Left hindlimb (tissue), 1 donor: ENCODE results near the gene RASGRP2.

Experiments used
- DNase-seq: peaks from one replicate; pipeline ENCODE4 v3.0.0-alpha.2; 2018

RASGRP2 gene

DNA sequence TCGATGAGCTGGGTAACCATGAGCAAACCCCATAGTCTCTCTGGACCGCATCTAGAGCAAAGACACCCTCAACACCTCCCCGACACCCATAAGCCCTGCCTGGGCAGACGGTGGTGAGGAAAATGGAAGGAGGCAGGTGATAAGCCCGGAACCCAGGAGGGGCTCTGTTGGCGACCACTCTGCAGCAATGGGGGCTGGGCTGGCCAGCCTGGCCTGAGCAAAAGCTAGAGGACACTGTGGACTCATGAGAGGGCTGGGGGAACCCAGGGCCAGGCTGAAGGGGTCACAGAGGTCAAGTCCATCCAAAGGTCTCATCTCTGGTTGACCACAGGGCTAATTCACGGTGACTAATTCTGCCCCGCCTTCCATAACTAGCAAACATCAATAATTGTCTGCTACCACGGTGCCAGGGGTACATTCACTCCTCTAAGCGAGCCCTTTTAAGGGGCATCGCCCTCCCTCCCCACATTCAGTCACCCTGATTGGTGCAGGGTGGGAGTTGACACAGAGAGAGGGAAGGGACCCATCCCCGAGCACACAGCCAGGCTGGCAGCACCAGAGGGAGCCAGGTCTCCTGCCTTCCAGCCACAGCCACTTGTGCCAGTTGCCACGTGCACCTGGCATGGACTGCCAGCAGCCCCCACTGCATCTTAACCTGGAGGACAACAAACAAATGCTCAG lies 11.9 kb upstream of the RASGRP2 start:
- no peak for DNase-seq

GRCh38 chr11:64754919-64755662 lies 11.1 kb upstream of the RASGRP2 start:
- no peak for DNase-seq

GRCh38 chr11:64754124-64754918 lies 10.4 kb upstream of the RASGRP2 start:
- DNase-seq = no peak

GRCh38 chr11:64753380-64754123 lies 9.6 kb upstream of the RASGRP2 start:
- no peak for DNase-seq

- DNase-seq = no peak
Observed at GRCh38 chr11:64753019-64753379, 9.1 kb upstream of the RASGRP2 start.

DNA sequence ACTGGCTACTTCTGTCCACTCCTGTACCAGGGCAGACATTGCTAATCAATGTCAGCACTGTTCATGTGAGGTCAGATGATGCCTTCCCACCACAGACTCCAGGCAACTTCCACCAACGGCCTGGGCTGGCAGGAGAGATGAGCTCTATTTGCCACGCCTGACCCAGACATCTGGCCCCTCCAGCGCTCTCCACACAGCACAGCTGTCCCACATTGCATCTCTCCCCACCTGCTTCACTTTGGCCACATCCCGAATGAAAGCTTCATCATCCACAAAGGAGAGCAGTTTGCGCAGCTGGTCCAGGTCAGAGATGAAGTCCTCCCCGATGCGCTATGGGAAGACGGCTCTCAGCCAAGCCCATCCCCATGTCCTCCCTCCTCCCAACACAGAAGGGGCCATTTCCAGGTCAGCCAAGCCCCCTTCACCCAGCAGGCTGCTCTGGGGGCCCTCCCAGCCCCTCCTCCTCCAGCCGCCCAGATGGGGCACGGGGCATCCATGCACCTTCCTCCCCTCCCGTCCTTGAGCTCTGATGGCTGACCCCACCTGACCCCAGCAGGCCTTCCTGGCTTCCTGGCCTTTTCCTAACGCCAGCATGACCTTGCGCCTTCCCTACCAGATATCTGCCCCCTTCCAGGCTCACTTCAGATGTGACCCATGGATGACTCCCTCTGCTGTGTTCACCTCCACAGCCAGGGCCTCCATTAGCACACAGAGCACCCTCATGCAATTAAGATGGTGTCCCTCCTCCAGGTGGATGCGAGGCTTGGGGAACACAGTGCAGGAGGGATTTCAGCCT lies 8.4 kb upstream of the RASGRP2 start:
- DNase-seq = no peak

DNA sequence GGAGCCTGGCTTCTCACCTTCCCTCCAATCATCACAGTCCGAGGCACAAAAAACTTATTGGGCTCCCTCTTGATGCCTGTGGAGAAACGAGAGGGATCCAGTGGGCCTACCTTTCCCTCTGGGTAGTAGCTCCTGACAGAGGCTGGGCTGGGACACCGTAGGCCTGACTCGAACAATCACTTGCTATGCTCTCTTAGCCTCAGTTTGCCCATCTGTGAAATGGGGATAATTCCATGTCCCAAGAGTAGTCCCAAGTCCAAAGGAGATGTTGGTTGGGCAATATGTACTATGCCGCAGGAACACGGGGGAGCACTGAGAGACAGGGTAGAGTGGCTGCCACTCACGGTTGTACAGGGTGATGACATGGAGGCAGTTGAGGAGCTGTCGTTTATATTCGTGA lies 7.6 kb upstream of the RASGRP2 start:
- DNase-seq = no peak

DNA sequence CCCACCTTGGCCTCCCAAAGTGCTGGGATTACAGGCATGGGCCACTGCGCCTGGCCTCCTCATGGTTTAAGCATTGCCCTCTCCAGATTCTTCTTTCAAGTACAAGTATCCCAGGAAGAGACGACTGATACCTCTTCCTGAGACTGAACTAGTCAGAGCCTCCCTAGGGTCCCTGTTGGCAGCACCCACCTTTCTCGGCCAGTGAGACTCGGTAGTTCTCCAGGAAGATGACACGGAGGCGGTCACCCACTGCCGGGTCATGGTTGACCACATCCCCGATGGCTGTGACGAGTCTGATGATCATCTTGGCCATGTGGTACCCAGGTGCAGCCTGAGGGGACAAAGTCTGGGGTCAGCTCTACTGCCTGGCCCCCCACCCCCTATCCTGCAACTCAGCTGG lies 7.2 kb upstream of the RASGRP2 start:
- no peak for DNase-seq

- no peak for DNase-seq
Observed at GRCh38 chr11:64750361-64751054, 6.6 kb upstream of the RASGRP2 start.

GRCh38 chr11:64747961-64748665 lies 4.2 kb upstream of the RASGRP2 start:
- DNase-seq = peak; percentile 8

DNA sequence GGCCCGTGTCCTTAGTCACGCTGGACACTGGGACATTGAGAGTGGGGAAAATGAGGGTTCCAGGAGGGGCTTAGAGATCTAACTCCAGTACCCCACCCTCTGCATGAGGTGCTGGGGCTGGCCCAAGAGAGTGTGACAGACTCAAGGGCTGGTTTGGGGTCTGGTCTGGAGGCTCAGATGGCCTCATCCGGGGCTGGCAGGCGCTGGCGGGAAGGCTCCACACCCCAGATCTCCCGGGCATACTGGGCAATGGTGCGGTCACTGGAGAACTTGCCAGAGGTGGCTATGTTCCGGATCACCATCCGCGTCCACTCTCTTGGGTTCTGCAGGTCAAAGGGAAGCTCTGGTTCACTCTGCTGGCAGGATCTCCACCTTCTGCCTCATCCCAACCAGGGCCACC lies 2.5 kb upstream of the RASGRP2 start:
- DNase-seq = no peak

- DNase-seq = peak; percentile 82
Observed at GRCh38 chr11:64745521-64746328, 1.8 kb upstream of the RASGRP2 start.

DNA sequence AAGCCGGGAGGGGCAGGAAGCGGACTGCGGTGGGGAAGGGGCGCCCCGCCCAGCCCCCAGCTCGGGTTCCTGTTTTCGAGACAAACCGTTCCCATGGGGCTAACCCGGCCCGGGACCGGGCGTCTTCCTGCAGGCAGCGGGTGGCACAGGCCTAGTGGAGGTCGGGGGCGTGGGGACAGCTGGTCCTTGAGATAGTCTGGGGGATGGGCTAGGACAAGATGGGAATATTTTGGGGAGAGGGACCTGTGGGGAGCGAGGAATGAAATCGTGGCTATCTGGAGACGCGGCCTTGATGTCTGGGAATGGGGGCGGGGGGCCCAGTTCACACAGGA lies 1.2 kb upstream of the RASGRP2 start:
- DNase-seq = peak; percentile 73

- DNase-seq = no peak
Observed at GRCh38 chr11:64744544-64745188, 724 bp upstream of the RASGRP2 start.

DNA sequence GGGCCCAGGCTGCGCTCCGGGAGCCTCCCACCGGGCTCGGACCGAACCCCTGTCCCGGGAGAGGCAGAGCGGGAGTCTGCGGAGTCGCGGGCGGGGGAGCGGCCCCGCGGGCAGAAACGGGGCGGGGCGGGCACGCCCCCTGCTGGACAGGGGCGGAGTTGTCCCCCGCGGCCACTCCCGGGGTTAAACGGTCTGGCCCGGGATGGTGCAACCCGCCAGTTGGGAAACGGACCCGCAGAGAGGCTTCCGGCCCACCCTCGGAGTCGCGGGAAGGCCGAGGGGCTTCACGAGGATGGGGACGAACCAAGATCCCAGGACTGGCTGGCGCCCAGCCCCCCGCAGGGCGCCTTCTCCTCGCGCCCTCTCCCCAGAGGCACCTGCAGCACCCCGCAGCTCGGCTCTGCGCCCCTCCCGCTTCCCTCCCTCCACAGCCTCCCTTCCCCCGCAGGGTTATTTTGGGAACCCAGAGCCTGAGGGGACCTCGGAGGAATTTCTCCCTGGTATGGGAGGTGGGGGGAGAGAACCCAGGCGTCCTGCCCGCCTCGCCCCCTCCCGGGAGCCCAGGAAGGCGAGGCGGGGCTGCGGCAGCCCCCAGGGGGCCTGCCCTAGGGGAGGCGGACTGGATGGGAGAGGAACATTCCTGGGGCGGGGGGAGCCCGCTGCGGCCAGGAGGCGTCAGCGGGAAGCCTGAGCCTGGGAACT lies 902 bp downstream of the RASGRP2 start:
- peak; percentile 64 for DNase-seq

GRCh38 chr11:64742087-64742888 lies 1.7 kb downstream of the RASGRP2 start:
- no peak for DNase-seq

- no peak for DNase-seq
Observed at GRCh38 chr11:64741375-64742086, 2.4 kb downstream of the RASGRP2 start.
